Endometrial microvascular endothelial cells (primary cell): ENCODE measurements around the gene TIMM23. TPM values are rescaled to one million over a fixed set of nuclear protein-coding genes. Genes with fewer than 3 reads are reported as not detected.
"Not testable (repeated sequence)": the region's sequence is repeated elsewhere in the genome, so short reads cannot be mapped to it uniquely, and the experiment has no call there.

ENCODE experiments used
- in situ Hi-C: cut with HindIII; loops from 2 replicates; pipeline ENCODE4 v1.10.0; 2017; ENCODE audit warnings: low sequenced_read_pairs, low pct_unique_long_range_greater_than_20kb; ENCODE audit errors: inconsistent ontology term
- total RNA-seq: library from RNA; depleted of rRNA; stranded (reverse); fragments of >200 nt; gene quantifications from one replicate; pipeline ENCODE4 v1.2.3, GENCODE V29; 2015; ENCODE audit errors: inconsistent ontology term

Gene TIMM23
- total RNA-seq, 1 donor from 2014 or later = 139 TPM

- in situ Hi-C loops = not testable (repeated sequence)
These were observed 11.4 kb downstream of the TIMM23 start for GRCh38 chr10:45983538-45984186.

DNA sequence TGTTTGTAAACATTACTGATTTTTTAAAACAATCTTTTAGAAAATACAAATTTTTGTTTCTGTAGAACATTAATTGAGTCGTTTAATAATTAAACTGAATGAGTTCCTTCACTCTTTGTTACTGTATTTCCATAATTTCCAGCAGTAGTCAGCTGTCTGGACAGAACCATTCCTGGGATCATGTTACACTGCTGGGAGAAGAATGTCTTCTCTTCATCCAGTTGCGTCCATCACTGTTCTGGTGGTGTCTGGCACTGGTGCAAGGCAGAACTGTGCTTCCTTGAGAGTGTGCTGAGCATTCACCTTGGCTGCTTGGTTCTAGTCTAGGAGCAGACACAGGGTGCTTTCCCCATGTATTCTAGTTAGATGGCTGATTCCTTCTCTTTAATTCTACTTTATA, 12.2 kb downstream of the TIMM23 start:
- in situ Hi-C loops = not testable (repeated sequence)

DNA sequence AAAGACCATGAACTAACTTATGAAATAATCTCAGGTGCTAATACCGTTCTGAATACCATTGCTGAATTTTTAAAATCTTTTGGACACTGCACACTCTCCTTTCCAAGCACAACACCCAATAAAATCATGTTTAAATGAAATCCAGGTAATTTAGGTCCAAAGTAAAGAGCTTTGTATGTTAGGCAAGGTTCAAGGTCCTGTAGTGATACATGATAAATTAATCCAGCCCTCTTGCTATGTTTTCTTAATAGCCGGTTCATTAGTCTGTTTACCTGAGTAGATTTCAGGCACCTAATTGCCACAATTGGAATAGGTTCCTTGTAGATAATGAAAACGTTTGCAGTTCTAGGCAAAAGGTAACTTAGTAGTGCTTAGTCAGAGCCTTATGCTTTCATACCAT, 13.3 kb downstream of the TIMM23 start:
- in situ Hi-C loops = not testable (repeated sequence)

GRCh38 chr10:45997557-45997956, 25.3 kb downstream of the TIMM23 start:
- in situ Hi-C loops = no loop called here

DNA sequence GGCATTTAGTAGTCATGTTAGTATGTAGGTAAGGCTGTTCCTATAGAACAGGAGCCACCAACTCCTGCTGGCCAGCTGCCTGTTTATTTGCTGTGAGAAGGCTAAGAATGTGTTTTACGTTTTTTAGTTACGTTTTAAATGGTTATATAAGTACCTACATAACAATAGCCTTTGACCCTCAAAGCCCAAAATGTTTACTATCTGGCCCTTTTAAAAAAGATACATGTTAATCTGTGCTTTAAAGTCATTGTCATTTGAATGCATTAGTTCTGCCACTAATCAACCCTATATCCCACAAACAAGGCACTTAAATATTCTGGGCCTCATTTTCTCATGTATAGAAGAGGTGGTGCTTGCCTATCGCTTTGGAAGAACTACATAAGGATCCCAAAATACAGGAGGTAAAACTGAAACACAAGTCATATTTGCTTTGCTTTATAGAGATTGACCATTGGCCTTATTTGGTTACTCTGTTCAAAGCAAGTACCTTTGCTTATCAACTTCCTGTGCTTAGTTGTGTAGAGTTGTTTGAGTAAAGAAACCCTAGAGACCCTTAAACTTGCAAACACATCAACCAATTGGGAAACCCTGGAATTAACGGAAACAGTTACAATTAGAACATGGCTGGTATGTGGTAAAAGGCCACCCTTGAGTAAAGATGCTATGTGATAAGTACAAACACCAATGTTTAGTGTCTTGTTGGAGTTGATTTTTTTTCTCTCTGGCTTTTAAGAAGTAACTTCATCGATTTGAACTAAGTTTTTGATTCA, 25.9 kb downstream of the TIMM23 start:
- in situ Hi-C loops = no loop called here

DNA sequence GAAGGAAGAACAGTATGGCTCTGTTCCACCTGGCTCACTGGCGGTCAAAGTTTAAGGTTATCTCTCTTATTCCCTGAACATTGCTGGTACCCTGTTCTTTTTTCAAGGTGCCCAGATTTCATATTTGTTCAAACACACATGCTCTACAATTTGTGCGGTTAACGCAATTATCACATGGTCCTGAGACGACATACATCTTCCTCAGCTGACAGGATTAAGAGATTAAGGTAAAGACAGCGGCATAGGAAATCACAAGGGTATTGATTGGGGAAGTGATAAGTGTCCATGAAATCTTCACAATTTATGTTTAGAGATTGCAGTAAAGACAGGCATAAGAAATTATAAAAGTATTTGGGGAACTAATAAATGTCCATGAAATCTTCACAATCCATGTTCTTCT, 27.7 kb downstream of the TIMM23 start:
- in situ Hi-C loops = not testable (repeated sequence)

- in situ Hi-C loops = no loop called here
These were observed 28.2 kb downstream of the TIMM23 start for GRCh38 chr10:46000538-46000937.

DNA sequence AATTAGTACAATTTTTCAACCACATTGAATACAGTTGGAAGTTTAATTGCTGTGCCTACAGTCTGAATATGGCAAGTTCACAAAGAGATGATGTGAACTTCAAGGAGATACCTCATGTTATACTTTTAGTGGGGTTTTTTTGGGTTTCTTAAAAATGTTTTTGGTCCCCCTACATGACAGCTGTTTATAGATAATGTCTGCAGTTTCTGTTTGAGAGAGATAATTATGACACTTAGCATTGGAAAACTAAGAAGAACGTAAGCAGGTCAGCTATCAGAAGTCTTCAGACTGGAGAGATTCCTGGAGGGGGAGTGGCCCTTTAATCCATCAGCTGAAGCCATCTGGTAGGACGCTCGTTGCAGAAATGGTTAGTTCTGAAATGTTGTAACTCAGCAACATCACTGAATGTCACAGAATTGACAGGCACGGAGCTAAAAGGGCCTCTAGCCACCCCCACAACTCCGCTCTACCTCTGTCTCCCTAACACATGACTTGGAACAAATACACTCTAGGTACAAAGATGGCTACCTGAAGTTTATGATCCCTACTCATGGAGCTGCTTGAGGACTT, 29.0 kb downstream of the TIMM23 start:
- in situ Hi-C loops = no loop called here

DNA sequence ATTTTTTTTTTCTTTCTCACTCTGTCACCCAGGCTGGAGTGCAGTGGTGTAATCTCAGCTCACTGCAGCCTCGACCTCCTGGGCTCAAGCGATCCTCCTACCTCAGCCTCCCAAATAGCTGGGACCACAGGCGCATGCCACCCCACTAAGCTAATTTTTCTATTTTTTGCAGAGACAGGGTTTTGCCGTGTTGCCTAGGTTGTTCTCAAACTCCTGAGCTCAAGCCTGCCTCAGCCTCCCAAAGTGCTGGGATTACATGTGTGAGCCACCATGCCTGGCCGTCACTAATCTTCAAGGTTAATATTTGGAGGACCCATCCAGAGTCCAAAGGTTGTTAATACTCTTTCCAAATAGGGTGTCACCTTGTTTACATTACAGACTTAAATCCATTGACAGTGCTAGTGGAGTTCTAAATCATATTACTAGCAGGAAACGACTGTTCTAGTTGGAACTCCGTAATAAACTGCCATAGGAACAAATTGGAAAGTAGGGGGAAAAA, 29.9 kb downstream of the TIMM23 start:
- in situ Hi-C loops = not testable (repeated sequence)

GRCh38 chr10:46002916-46003693, 30.8 kb downstream of the TIMM23 start:
- in situ Hi-C loops = no loop called here

- in situ Hi-C loops = no loop called here
These were observed 32.7 kb downstream of the TIMM23 start for GRCh38 chr10:46004963-46005362.

- in situ Hi-C loops = no loop called here
These were observed 33.1 kb downstream of the TIMM23 start for GRCh38 chr10:46005383-46005782.

DNA sequence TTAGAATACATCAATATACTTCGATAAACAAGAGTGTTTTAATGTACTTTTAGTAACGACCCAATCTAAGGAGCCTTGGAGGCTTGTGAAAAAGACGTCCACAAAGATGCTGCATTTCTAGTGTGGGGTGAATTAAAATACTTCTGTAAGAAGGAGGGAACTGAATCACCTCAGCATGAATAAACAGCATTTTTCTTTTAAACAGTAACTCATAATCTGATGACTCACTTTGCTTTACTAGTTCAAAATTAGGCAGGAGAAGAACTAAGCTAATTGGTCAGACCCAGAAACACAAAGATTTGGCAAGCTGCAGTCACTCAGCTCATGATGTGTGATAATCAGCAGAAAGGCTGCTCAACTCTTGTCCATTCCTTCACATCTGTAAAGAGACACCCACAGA, 33.9 kb downstream of the TIMM23 start:
- in situ Hi-C loops = no loop called here

DNA sequence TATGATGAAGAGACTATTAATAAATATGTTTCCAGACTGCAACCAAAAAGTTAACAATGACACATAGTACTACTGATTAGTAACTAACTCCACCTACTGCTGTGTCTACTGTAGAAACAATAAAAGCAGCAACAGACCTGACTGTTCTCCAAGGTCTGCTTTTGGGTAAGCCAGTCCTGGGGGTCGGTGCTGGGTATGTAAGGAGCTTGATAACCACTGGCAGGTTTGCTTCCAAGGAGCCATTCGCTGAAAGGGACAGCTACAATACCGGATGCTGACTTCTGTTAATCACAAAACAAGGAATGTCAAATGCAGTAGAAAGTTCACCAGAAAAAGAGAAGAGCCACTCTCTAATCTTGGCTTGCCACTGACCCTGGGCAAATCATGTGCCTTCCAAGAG, 40.5 kb downstream of the TIMM23 start:
- in situ Hi-C loops = no loop called here

DNA sequence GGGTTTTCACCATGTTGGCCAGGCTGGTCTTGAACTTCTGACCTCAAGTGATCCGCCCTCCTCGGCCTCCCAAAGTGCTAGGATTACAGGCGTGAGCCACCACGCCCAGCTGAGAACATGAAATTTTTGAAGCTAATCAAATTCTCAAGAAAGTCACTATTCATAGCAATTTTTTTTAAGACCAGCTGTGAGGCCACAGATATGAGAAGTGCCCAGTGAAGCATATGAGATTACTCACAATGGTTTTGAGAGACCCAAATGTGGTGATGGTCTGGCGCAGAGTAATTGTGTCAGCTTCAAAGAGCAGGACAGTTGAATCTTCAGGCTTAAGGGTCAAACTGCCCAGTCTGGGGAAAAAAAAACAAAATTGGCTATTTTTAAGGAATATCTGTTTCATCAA, 41.9 kb downstream of the TIMM23 start:
- in situ Hi-C loops = no loop called here

GRCh38 chr10:46014683-46015405, 42.6 kb downstream of the TIMM23 start:
- in situ Hi-C loops = no loop called here

- in situ Hi-C loops = no loop called here
These were observed 43.9 kb downstream of the TIMM23 start for GRCh38 chr10:46016190-46016589.

DNA sequence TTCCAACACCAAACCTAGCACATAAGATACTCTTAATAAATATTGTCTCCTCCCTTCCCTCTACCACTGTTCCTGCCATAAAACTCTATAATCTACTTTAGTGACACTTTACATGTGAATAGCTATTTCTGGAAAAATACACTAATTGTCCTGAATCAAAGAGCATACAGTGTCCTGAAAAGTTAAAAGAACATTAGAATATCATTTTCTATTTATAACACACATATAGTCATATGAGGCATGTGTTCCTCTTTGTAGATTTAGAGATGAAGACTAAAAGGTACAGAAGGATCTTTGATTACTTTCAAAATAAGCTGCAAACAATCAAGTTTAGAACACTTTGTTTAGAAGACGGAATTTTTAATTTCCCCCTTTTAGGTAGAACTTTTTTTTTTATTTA, 44.5 kb downstream of the TIMM23 start:
- in situ Hi-C loops = no loop called here

- in situ Hi-C loops = no loop called here
These were observed 45.4 kb downstream of the TIMM23 start for GRCh38 chr10:46017733-46018132.
